SK-N-SH (cell line): ENCODE results near the gene SFXN5. TPM values are rescaled to one million over a fixed set of nuclear protein-coding genes. Genes with fewer than 3 reads are reported as not detected.

Experiments used
- CTCF ChIA-PET: fragments of 300-600, 350-600 bp; formaldehyde crosslinking; extraction: SDS; loops from one replicate; lab custom pipeline; 2021; lab: Yijun Ruan, JAX
- POLR2A ChIA-PET: fragments of 350-600 bp; sonication (Branson Sonifier 250); formaldehyde crosslinking; extraction: SDS; loops from one replicate; lab custom pipeline; 2020; ENCODE audit warnings: antibody characterized with exemption, inconsistent platforms; lab: Yijun Ruan, JAX
- DNase-seq: peaks from one replicate; pipeline ENCODE4 v3.0.0; 2012
- H2AFZ ChIP-seq: fragments of 200-600 bp; sonication (generic); 2 replicates; pipeline ENCODE4 v1.8.1; 2016; ENCODE audit warnings: antibody characterized with exemption, mild to moderate bottlenecking, low read depth
- H3F3A ChIP-seq: fragments of 200-600 bp; sonication (generic); replicated peaks from 2 replicates; pipeline ENCODE3; 2016; ENCODE audit warnings: antibody characterized with exemption, mild to moderate bottlenecking; ENCODE audit not compliant: insufficient read depth
- H3K27ac ChIP-seq, 2 experiments: fragments of 200-500 bp in 1 of 2; fragments of 200-600 bp in 1 of 2; sonication (Bioruptor generic) in 1 of 2; sonication (generic), shearing (Covaris generic) in 1 of 2; 2 replicates each; pipeline versions ENCODE4 v1.5.1 to v1.6.1; 2014 to 2016; ENCODE audit warnings: low read depth in 2 of 2, inconsistent platforms in 1 of 2, low read length in 1 of 2, mild to moderate bottlenecking in 1 of 2, mixed read lengths in 1 of 2
- H3K27me3 ChIP-seq: fragments of 200-600 bp; sonication (generic), shearing (Covaris generic); 2 replicates; pipeline ENCODE4 v1.6.1; 2016; ENCODE audit warnings: mixed run types; ENCODE audit not compliant: insufficient read depth
- H3K36me3 ChIP-seq, 2 experiments: fragments of 200-500 bp in 1 of 2; fragments of 200-600 bp in 1 of 2; sonication (Bioruptor generic) in 1 of 2; sonication (generic) in 1 of 2; replicated peaks in 1 of 2; 2 replicates each; pipeline versions ENCODE3 to v1.5.1; 2014 to 2016; ENCODE audit warnings: low read length in 1 of 2, mild to moderate bottlenecking in 1 of 2; ENCODE audit not compliant: insufficient read depth in 2 of 2, control insufficient read depth in 1 of 2
- H3K4me1 ChIP-seq, 2 experiments: fragments of 200-500 bp in 1 of 2; fragments of 200-600 bp in 1 of 2; sonication (Bioruptor generic) in 1 of 2; sonication (generic), shearing (Covaris generic) in 1 of 2; 2 replicates each; pipeline versions ENCODE4 v1.5.1 to v1.6.1; 2014 to 2016; ENCODE audit warnings: low read depth in 1 of 2, low read length in 1 of 2, mixed run types in 1 of 2; ENCODE audit not compliant: insufficient read depth in 2 of 2, control insufficient read depth in 1 of 2
- H3K4me2 ChIP-seq: fragments of 200-600 bp; sonication (generic), shearing (Covaris generic); 2 replicates; pipeline ENCODE4 v1.6.1; 2017; ENCODE audit warnings: mixed run types
- H3K4me3 ChIP-seq, 2 experiments: fragments of 200-500 bp in 1 of 2; fragments of 200-600 bp in 1 of 2; sonication (Bioruptor generic) in 1 of 2; sonication (generic), shearing (Covaris generic) in 1 of 2; 2 replicates each; pipeline versions ENCODE4 v1.5.1 to v1.8.1; 2014 to 2016; ENCODE audit warnings: low read depth in 2 of 2, inconsistent platforms in 1 of 2, low read length in 1 of 2, mild to moderate bottlenecking in 1 of 2, mixed read lengths in 1 of 2, moderate library complexity in 1 of 2
- H3K79me2 ChIP-seq: fragments of 200-600 bp; sonication (generic); 2 replicates; pipeline ENCODE4 v1.8.1; 2017; ENCODE audit warnings: mild to moderate bottlenecking; ENCODE audit not compliant: insufficient read depth
- H3K9ac ChIP-seq: fragments of 200-600 bp; sonication (generic); 2 replicates; pipeline ENCODE4 v1.6.1; 2017; ENCODE audit warnings: mixed run types
- H3K9me2 ChIP-seq: fragments of 200-600 bp; sonication (generic); 2 replicates; pipeline ENCODE4 v1.6.1; 2017; ENCODE audit warnings: mixed run types
- H3K9me3 ChIP-seq: fragments of 200-600 bp; sonication (generic); 2 replicates; pipeline ENCODE4 v1.6.1; 2017; ENCODE audit warnings: mixed run types, mild to moderate bottlenecking, moderate library complexity
- H4K20me1 ChIP-seq: fragments of 200-600 bp; sonication (generic); 2 replicates; pipeline ENCODE4 v1.6.1; 2017; ENCODE audit warnings: mild to moderate bottlenecking, mixed run types; ENCODE audit not compliant: insufficient read depth
- CHD2 ChIP-seq: fragments of 150-350 bp; IDR thresholded peaks from 2 replicates; pipeline ENCODE4 v1.6.1; 2018; ENCODE audit warnings: low read length; ENCODE audit not compliant: partially characterized antibody
- EP300 ChIP-seq, 2 experiments: IDR thresholded peaks; 2 replicates each; pipeline versions ENCODE4 v1.4.0 to v1.6.1; 2012; ENCODE audit warnings: borderline replicate concordance in 1 of 2, low read depth in 1 of 2, low read length in 1 of 2
- EZH2phosphoT487 ChIP-seq: fragments of 200-600 bp; sonication (generic); IDR thresholded peaks from 2 replicates; pipeline ENCODE4 v1.6.1; 2017; ENCODE audit warnings: low read depth, mixed run types, mild to moderate bottlenecking, antibody characterized with exemption, moderate library complexity, borderline replicate concordance
- FOXJ3 ChIP-seq: sonication (generic); formaldehyde crosslinking; IDR thresholded peaks from 2 replicates; pipeline ENCODE4 v1.5.1; 2020; ENCODE audit warnings: mild to moderate bottlenecking, missing genetic modification reagents
- GABPA ChIP-seq: IDR thresholded peaks from 2 replicates; pipeline ENCODE4 v1.4.0; 2012; ENCODE audit warnings: low read depth, mild to moderate bottlenecking
- JUND ChIP-seq: IDR thresholded peaks from 2 replicates; pipeline ENCODE4 v1.4.0; 2012
- MEF2A ChIP-seq: IDR thresholded peaks from 2 replicates; pipeline ENCODE4 v1.4.0; 2012; ENCODE audit warnings: low read depth, borderline replicate concordance
- MXI1 ChIP-seq: IDR thresholded peaks from 2 replicates; pipeline ENCODE4 v1.6.1; 2012; ENCODE audit warnings: mild to moderate bottlenecking, low read depth, low read length, improper control_type of control experiment
- NRF1 ChIP-seq: IDR thresholded peaks from 2 replicates; pipeline ENCODE4 v1.6.1; 2012; ENCODE audit warnings: low read depth, mild to moderate bottlenecking, low read length
- POLR2AphosphoS5 ChIP-seq: IDR thresholded peaks from 2 replicates; pipeline ENCODE4 v1.6.1; 2012; ENCODE audit warnings: low read depth, low read length
- RAD21 ChIP-seq: IDR thresholded peaks from 2 replicates; pipeline ENCODE4 v1.6.1; 2012; ENCODE audit warnings: mild to moderate bottlenecking, low read length
- RFX5 ChIP-seq: IDR thresholded peaks from 2 replicates; pipeline ENCODE4 v1.6.1; 2012; ENCODE audit warnings: mild to moderate bottlenecking, improper control_type of control experiment, low read length
- SIN3A ChIP-seq: IDR thresholded peaks from 2 replicates; pipeline ENCODE4 v1.6.1; 2012; ENCODE audit warnings: low read depth, mild to moderate bottlenecking, low read length, moderate library complexity, borderline replicate concordance
- SMC3 ChIP-seq: IDR thresholded peaks from 2 replicates; pipeline ENCODE4 v1.6.1; 2012; ENCODE audit warnings: low read depth, low read length, improper control_type of control experiment
- TCF12 ChIP-seq: IDR thresholded peaks from 2 replicates; pipeline ENCODE4 v1.4.0; 2012
- YY1 ChIP-seq: IDR thresholded peaks from 2 replicates; pipeline ENCODE4 v1.4.0; 2012; ENCODE audit warnings: low read depth, mild to moderate bottlenecking
- WGBS: methylation state at CpG from one replicate; pipeline ENCODE4 v1.1.6; 2017; ENCODE audit warnings: low lambda C conversion rate; 5-methylcytosine and 5-hydroxymethylcytosine counted together
- polyA plus RNA-seq, 3 experiments: library from polyadenylated mRNA; depleted of rRNA; stranded (reverse); fragments of >200 nt; gene quantifications; 2 replicates each; pipeline ENCODE4 v1.2.3, GENCODE V29; 2012
- TF ChIP-seq, protein P1 (sequence below): IDR thresholded peaks from 2 replicates; pipeline ENCODE4 v1.4.0; 2012; ENCODE audit warnings: low read depth
- TF ChIP-seq, protein P2 (sequence below): fragments of 150-350 bp; IDR thresholded peaks from 2 replicates; pipeline ENCODE4 v1.6.1; 2017; ENCODE audit warnings: antibody characterized with exemption, low read length, low read depth, borderline replicate concordance
- TF ChIP-seq, protein P3 (sequence below): IDR thresholded peaks from 2 replicates; pipeline ENCODE4; 2012

SFXN5 gene
- polyA plus RNA-seq, 1 of the 3 experiments (the other 2 are of a cell fraction), result 9.9 TPM

DNA sequence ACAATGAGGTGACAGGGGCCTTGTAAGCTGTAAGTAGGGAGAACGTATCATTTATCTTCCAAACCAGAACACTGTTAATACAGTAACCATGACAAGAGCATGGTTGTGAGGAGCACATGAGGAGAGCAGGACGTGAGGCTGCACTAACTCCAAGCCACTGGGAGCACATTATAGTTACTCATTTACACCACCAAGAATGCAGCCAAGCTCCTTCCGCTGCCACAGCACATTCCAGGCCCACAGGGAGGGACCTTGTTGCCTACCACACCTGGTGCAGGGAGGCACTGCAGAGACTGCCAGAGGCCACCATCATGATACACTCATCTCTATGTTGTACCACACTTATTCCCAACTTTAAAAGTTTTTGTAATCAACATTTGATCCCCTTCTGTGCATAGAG is 13.5 kb upstream of the SFXN5 start (continued):
- TF ChIP-seq MXI1, result no peak
- TF ChIP-seq, protein P1, sequence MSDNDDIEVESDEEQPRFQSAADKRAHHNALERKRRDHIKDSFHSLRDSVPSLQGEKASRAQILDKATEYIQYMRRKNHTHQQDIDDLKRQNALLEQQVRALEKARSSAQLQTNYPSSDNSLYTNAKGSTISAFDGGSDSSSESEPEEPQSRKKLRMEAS, result no peak
- TF ChIP-seq EZH2phosphoT487, result no peak
- TF ChIP-seq, protein P2, sequence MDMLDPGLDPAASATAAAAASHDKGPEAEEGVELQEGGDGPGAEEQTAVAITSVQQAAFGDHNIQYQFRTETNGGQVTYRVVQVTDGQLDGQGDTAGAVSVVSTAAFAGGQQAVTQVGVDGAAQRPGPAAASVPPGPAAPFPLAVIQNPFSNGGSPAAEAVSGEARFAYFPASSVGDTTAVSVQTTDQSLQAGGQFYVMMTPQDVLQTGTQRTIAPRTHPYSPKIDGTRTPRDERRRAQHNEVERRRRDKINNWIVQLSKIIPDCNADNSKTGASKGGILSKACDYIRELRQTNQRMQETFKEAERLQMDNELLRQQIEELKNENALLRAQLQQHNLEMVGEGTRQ, result no peak

DNA sequence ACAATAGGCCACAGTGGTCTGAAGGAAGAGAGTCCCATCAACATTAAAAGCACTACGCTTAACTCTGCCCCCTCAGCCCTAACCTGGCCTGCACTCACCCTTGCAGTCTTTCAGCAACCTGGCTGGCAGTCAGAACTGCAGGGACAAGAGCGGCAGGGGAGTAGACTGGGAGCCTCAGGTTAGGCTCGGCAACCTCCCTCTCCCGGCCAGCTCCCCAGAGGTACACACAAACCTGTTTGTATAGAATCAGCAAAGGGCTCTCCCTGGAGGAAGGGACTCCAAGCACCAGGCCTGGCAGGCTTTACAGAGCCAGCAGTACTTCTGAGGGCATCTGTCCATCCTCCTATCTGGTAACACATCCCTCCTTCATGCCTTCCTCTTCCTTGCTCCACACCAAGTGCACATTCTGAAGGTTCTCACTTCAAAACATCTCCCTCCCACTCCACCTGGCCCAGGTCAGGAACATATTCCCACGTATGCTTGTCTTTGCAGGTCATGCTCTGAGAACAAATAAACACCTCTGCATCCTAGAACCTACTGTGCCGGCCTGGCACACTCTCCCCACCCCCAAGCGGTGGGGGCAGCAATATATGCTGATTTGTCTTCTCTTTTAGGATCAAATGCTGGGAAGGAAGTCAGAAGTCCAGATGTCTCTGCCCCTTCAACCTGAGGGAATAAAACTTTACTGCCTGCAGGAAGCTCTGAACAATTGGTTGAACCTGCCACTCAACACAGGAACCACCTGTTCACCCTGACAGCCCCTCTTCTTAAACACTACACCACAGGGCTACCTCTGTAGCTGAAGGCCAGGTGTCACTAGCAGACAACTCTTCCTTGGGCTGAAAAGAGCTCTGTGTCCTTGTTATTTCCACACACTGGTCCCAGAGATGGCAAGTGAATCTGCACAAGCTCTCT is 12.6 kb upstream of the SFXN5 start:
- H4K20me1 ChIP-seq, result peaks cover 49% of the 10 kb centered on the region

DNA sequence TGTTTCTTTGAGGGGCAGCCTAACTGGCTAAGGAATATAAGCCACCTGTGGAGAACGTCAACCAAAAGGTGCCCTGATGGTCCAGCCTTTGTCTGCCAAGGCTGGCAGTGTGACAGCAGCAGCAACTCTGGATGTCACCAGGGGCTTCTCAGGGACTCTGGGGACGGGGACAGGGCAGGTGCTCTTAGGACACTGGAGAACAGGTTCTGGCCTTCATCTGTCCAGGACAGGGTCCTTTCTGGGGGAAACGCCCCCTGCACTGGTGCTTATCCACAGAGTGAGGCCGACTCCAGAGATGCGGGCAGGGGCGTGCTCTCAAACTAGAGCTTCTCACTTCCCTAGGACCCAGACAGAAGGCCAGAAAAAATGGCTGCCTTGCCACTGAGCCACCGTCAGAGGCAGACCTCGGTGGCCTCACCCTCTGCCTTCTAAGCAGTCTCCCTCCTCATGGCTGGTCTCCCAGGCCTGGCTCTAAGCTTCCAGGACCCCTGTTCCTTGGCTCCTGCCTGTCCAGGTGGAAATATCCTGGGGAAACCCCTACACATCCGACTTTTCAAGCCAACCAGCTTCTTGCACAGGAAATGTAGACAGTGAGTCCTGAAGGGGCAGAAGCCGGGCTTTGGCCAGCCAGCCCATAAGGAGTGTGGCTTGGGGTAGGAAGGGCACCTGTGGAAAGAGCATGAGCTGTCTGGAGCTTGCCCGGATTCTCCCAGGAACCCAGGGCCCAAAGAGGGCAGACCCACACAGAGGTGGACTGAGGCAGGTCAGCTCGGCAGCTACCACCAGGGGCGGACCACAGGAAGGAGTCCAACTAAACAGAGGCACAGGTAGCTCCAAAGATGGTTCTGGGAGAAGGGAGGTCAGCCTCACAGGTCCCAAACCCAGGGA is 11.3 kb upstream of the SFXN5 start:
- Histone ChIP-seq H3K4me1 (peaks cover 0 to 2% of the 10 kb centered on the region in 2 experiments; a peak in 1 of 4 replicates), H3K9ac (no peak overlapping the region), H3K9me2 (no peaks in the 10 kb centered on the region), H3K4me2 (no peak overlapping the region), H3K36me3 (peaks cover 0 to 33% of the 10 kb centered on the region in 2 experiments), H3K27me3 (no peaks in the 10 kb centered on the region), H3K9me3 (no peaks in the 10 kb centered on the region), H2AFZ (no peak overlapping the region), H4K20me1 (peaks cover 51% of the 10 kb centered on the region), H3K79me2 (peaks cover 65% of the 10 kb centered on the region), H3K27ac (no peak overlapping the region), H3K4me3 (no peak overlapping the region), H3F3A (no peaks in the 10 kb centered on the region)
- POLR2A ChIA-PET, result no interaction called here
- CTCF ChIA-PET, result interaction anchor here (0.9 to 21.6 kb wide), 5 partner anchors 9 to 190 kb away, joined by 3 to 267 read pairs (median 77); no protein-coding TSS in a partner anchor
- TF ChIP-seq TCF12 (no peak), EZH2phosphoT487 (no peak), EP300 (IDR thresholded peaks at IDR 0.05; ENCODE audit: borderline replicate concordance in 1 of 2, low read depth in 1 of 2, low read length in 1 of 2) (no peak), MXI1 (no peak), MEF2A (no peak), SMC3 (no peak), SIN3A (no peak), RFX5 (no peak)
- TF ChIP-seq, protein P3, sequence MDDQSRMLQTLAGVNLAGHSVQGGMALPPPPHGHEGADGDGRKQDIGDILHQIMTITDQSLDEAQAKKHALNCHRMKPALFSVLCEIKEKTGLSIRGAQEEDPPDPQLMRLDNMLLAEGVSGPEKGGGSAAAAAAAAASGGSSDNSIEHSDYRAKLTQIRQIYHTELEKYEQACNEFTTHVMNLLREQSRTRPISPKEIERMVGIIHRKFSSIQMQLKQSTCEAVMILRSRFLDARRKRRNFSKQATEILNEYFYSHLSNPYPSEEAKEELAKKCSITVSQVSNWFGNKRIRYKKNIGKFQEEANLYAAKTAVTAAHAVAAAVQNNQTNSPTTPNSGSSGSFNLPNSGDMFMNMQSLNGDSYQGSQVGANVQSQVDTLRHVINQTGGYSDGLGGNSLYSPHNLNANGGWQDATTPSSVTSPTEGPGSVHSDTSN, result no peak
- no peak for DNase-seq
- 90% methylated on average over 8 of the region's 13 CpGs for WGBS

More for the DNA sequence above, 12.6 kb upstream of the SFXN5 start:
- Histone ChIP-seq H3K4me1 (peaks cover 2 to 9% of the 10 kb centered on the region in 2 experiments; a peak in 2 of 4 replicates), H3K79me2 (peaks cover 79% of the 10 kb centered on the region)
- WGBS, result 93% methylated on average over 6 of the region's 7 CpGs
- TF ChIP-seq FOXJ3 (CRISPR knock-in tag) (no peak), CHD2 (no peak), GABPA (no peak), NRF1 (no peak), RFX5 (no peak), EP300 (IDR thresholded peaks at IDR 0.05; ENCODE audit: borderline replicate concordance in 1 of 2, low read depth in 1 of 2, low read length in 1 of 2) (no peak), YY1 (no peak), SMC3 (no peak), POLR2AphosphoS5 (no peak), JUND (no peak), MXI1 (no peak), RAD21 (no peak)
- TF ChIP-seq, all 33 proteins: peak for 0
- Histone ChIP-seq H3F3A (no peaks in the 10 kb centered on the region), H3K27ac (no peak overlapping the region), H3K4me3 (no peak overlapping the region), H3K36me3 (peaks cover 0 to 38% of the 10 kb centered on the region in 2 experiments), H3K9ac (no peak overlapping the region), H3K9me2 (no peaks in the 10 kb centered on the region), H3K4me2 (no peak overlapping the region), H2AFZ (no peak overlapping the region), H3K9me3 (no peaks in the 10 kb centered on the region), H3K27me3 (no peaks in the 10 kb centered on the region)
- CTCF ChIA-PET, result interaction anchor here (1.0 to 21.6 kb wide), 22 partner anchors 9 to 197 kb away, joined by 3 to 267 read pairs (median 12); partner anchors contain the start of genes RAB11FIP5, SFXN5 and SPR
- POLR2A ChIA-PET, result no interaction called here
- DNase-seq, result no peak
